Fibroblast of the aortic adventitia (primary cell): ENCODE measurements around the gene LAMA1. TPM values are rescaled to one million over a fixed set of nuclear protein-coding genes. Genes with fewer than 3 reads are reported as not detected.
A peak's percentile ranks its signal among the peaks of the same experiment; 100 is the strongest.

Experiments used
- DNase-seq: peaks from one replicate; pipeline ENCODE4 v3.0.0-alpha.2; 2010; ENCODE audit warnings: low read depth
- H3K4me3 ChIP-seq: 2 replicates; pipeline ENCODE4 v1.5.1; 2011; ENCODE audit warnings: low read depth, mild to moderate bottlenecking, control low read depth, low read length, moderate library complexity
- CTCF ChIP-seq: IDR thresholded peaks from 2 replicates; pipeline ENCODE4 v1.5.1; 2011; ENCODE audit warnings: mild to moderate bottlenecking, low read length, control low read depth, inconsistent platforms; ENCODE audit not compliant: insufficient read depth
- total RNA-seq: library from RNA; depleted of rRNA; stranded (reverse); fragments of >200 nt; gene quantifications from 2 replicates; pipeline ENCODE4 v1.2.3, GENCODE V29; 2012; ENCODE audit warnings: low replicate concordance

The LAMA1 gene
- total RNA-seq, 1 donor, result 3.5 TPM

- TF ChIP-seq CTCF, result no peak
- H3K4me3 ChIP-seq, result no peak overlapping the region
- DNase-seq, result no peak
These were observed 190.4 kb downstream of the LAMA1 start for GRCh38 chr18:6927153-6927552.

GRCh38 chr18:6923220-6923619 lies 194.4 kb downstream of the LAMA1 start:
- no peak for DNase-seq
- no peak for TF ChIP-seq CTCF
- no peak overlapping the region for H3K4me3 ChIP-seq

GRCh38 chr18:6921571-6921970 lies 196.0 kb downstream of the LAMA1 start:
- TF ChIP-seq CTCF, result no peak
- no peak for DNase-seq
- no peak overlapping the region for H3K4me3 ChIP-seq

- peak; percentile 54 for DNase-seq
- peak; percentile 70 for TF ChIP-seq CTCF
- no peak overlapping the region for H3K4me3 ChIP-seq
These were observed 197.3 kb downstream of the LAMA1 start for GRCh38 chr18:6920099-6920955.

- H3K4me3 ChIP-seq, result no peak overlapping the region
- no peak for TF ChIP-seq CTCF
- no peak for DNase-seq
These were observed 200.5 kb downstream of the LAMA1 start for GRCh38 chr18:6917072-6917471.

- no peak overlapping the region for H3K4me3 ChIP-seq
- DNase-seq, result no peak
- no peak for TF ChIP-seq CTCF
These were observed 216.2 kb downstream of the LAMA1 start for GRCh38 chr18:6901286-6901926.
